Measurements from ENCODE around the gene AIG1. TPM values are rescaled to one million over a fixed set of nuclear protein-coding genes. Genes with fewer than 3 reads are reported as not detected.

Gene AIG1
- total and polyA plus RNA-seq, 2 of the 4 experiments (the other 2 are of a cell fraction), result 21.3 to 27.1 TPM

GRCh38 chr6:143049611-143050010 lies 11.1 kb upstream of the AIG1 start:
- intact Hi-C loops (cut with micrococcal nuclease), result no loop called here
- Histone ChIP-seq H3K27me3 (ENCODE audit: control insufficient read depth, insufficient read depth, low read length) (no peaks in the 10 kb centered on the region; the same call in 1 of the 2 replicates), H2AFZ (replicated peaks; ENCODE audit: low read length, poor library complexity) (no peak overlapping the region), H3K9me3 (ENCODE audit: control insufficient read depth, insufficient read depth, low read length) (0 out of 2 replicates have a peak, but pooled peaks cover 2% of the 10 kb centered on the region), H2BK15ac (ENCODE audit: low read depth, low read length) (no peak overlapping the region), H3K9ac (ENCODE audit: low read depth, low read length) (no peak overlapping the region), H4K5ac (ENCODE audit: low read depth, low read length) (no peak overlapping the region), H2AK5ac (ENCODE audit: low read depth, low read length) (no peak overlapping the region), H3K4ac (ENCODE audit: low read depth, low read length) (no peak overlapping the region), H3K56ac (ENCODE audit: extremely low read depth, insufficient read depth, low read length) (no peak overlapping the region), H2BK5ac (ENCODE audit: low read depth, low read length, poor library complexity, severe bottlenecking) (no peak overlapping the region), H3K4me2 (ENCODE audit: low read depth, low read length) (no peak overlapping the region), H3K4me1 (ENCODE audit: control insufficient read depth, insufficient read depth, low read length) (no peaks in the 10 kb centered on the region), H3K27ac (ENCODE audit: insufficient read depth, low read length) (no peak overlapping the region), H3K4me3 (ENCODE audit: insufficient read depth, low read depth, low read length) (no peak overlapping the region), H2BK20ac (ENCODE audit: low read depth, low read length) (no peak overlapping the region), H3K23ac (ENCODE audit: low read depth, low read length) (no peak overlapping the region), H3K14ac (replicated peaks; ENCODE audit: low read depth, low read length) (no peak overlapping the region), H3K79me1 (ENCODE audit: low read depth in 1 of 2, low read length in 2 of 2) (no peaks in the 10 kb centered on the region), H3K18ac (ENCODE audit: low read depth, low read length) (no peak overlapping the region), H4K8ac (ENCODE audit: low read depth in 2 of 2, low read length in 2 of 2) (no peak overlapping the region), H4K20me1 (ENCODE audit: insufficient read depth, low read length) (no peaks in the 10 kb centered on the region), H3K9me1 (ENCODE audit: insufficient read depth, low read length) (no peaks in the 10 kb centered on the region), H2BK120ac (ENCODE audit: low read depth, low read length) (no peak overlapping the region), H4K91ac (ENCODE audit: insufficient read depth, low read depth, low read length) (no peak overlapping the region), H3K36me3 (ENCODE audit: control insufficient read depth, insufficient read depth, low read length) (no peaks in the 10 kb centered on the region), H2AK9ac (replicated peaks; ENCODE audit: low read depth, low read length, poor library complexity) (no peak overlapping the region)
- ATAC-seq (ENCODE audit: low read depth) (no peak), DNase-seq (no peak)
- in situ Hi-C loops (cut with MboI; ENCODE audit: low sequenced_read_pairs), result no loop called here
- 100% methylated on average over 1 of the region's 10 CpGs; no CpG with 5 or more reads in 1 of the 2 experiments for WGBS, 2 experiments (ENCODE audit: extremely low coverage in 2 of 2, insufficient read length in 1 of 2)
- ChIA-PET CTCF (no interaction called here), POLR2A (ENCODE audit: unreplicated experiment) (no interaction called here)
- dilution Hi-C loops (cut with HindIII; ENCODE audit: low sequenced_read_pairs, unreplicated experiment), result no loop called here
- BruUV-seq (replicated peaks), result no TSS peak
- no peak for TF ChIP-seq CHD1 (IDR thresholded peaks at IDR 0.05; ENCODE audit: low read depth, low read length)
- TF ChIP-seq RAD21 (IDR thresholded peaks at IDR 0.05; ENCODE audit: low read length), result no peak
- TF ChIP-seq USF2 (IDR thresholded peaks at IDR 0.05; ENCODE audit: low read depth, low read length), result no peak
- no peak for TF ChIP-seq POLR2A (IDR thresholded peaks at IDR 0.05; ENCODE audit: low read depth, low read length)
- TF ChIP-seq CTCF (conservative IDR thresholded peaks at IDR 0.05; ENCODE audit: low read depth, low read length), result no peak
- no peak for TF ChIP-seq ELK1 (IDR thresholded peaks at IDR 0.05; ENCODE audit: borderline replicate concordance, low read depth, low read length)
- TF ChIP-seq MAZ (IDR thresholded peaks at IDR 0.05; ENCODE audit: borderline replicate concordance, low read depth, low read length), result no peak
- no peak for TF ChIP-seq MAFK (IDR thresholded peaks at IDR 0.05; ENCODE audit: low read depth, low read length)
- TF ChIP-seq BHLHE40 (IDR thresholded peaks at IDR 0.05; ENCODE audit: low read depth, low read length), result no peak
- TF ChIP-seq RFX5 (IDR thresholded peaks at IDR 0.05; ENCODE audit: low read depth, low read length), result no peak
- no peak for TF ChIP-seq RCOR1 (IDR thresholded peaks at IDR 0.05; ENCODE audit: insufficient replicate concordance, low read length)
- no peak for TF ChIP-seq CEBPB (IDR thresholded peaks at IDR 0.05; ENCODE audit: low read depth, low read length)
